H1 (cell line): ENCODE data around the gene TNFSF15. TPM values are rescaled to one million over a fixed set of nuclear protein-coding genes. Genes with fewer than 3 reads are reported as not detected.

Experiments used
- ASH2L ChIP-seq: fragments of 200-600, 300-600 bp; sonication (generic); IDR thresholded peaks from one replicate; pipeline ENCODE4 v1.7.1; 2017; ENCODE audit warnings: low read length
- CBX5 ChIP-seq: fragments of 300-800, 300-1000 bp; sonication (generic); IDR thresholded peaks from 2 replicates; pipeline ENCODE4 v1.7.1; 2016; ENCODE audit warnings: antibody characterized with exemption, low read length, low read depth
- CEBPB ChIP-seq: IDR thresholded peaks from 2 replicates; pipeline ENCODE4 v1.6.1; 2012; ENCODE audit warnings: low read depth, low read length
- HDAC6 ChIP-seq: IDR thresholded peaks from one replicate; pipeline ENCODE4 v1.7.1; 2012; ENCODE audit warnings: low read depth, mild to moderate bottlenecking, inconsistent platforms, low read length, moderate library complexity
- SIRT6 ChIP-seq: IDR thresholded peaks from one replicate; pipeline ENCODE4 v1.7.1; 2012; ENCODE audit warnings: low read length, inconsistent platforms
- SRF ChIP-seq: IDR thresholded peaks from 2 replicates; pipeline ENCODE4 v1.6.1; 2011; ENCODE audit warnings: mild to moderate bottlenecking, low read depth, low read length, moderate library complexity
- TBP ChIP-seq: IDR thresholded peaks from 2 replicates; pipeline ENCODE4 v1.6.1; 2011; ENCODE audit warnings: low read depth, low read length, improper control_type of control experiment
- TEAD4 ChIP-seq: IDR thresholded peaks from 2 replicates; pipeline ENCODE4 v1.6.1; 2012; ENCODE audit warnings: low read depth, low read length, inconsistent platforms, mixed read lengths
- polyA plus RNA-seq, 7 experiments: library from polyadenylated mRNA; depleted of rRNA in 3 of 7; stranded (reverse) in 5 of 7; unstranded in 2 of 7; fragments of >200 nt in 5 of 7; fragments of 200-250 nt in 2 of 7; gene quantifications; 1 replicate in 5 of 7; 2 replicates in 1 of 7; 4 replicates in 1 of 7; pipeline versions ENCODE4 v1.2.1 to v1.2.3, GENCODE V29; 2011 to 2013; ENCODE audit warnings: missing spikeins in 2 of 7, mixed read lengths in 2 of 7
- total RNA-seq: library from RNA; stranded (reverse); fragmentation: NEBNext Ultra II Directional; extraction: Animal tissue kit (Norgen Biotek cat#: 25700); gene quantifications from 2 replicates; pipeline ENCODE4 v1.2.1, GENCODE V29; 2021

Gene TNFSF15
- total and polyA plus RNA-seq, 2 of the 8 experiments (the other 6 are each of a cell fraction or from before 2014, with no cell fraction given), result 0.09 to 0.17 TPM

DNA sequence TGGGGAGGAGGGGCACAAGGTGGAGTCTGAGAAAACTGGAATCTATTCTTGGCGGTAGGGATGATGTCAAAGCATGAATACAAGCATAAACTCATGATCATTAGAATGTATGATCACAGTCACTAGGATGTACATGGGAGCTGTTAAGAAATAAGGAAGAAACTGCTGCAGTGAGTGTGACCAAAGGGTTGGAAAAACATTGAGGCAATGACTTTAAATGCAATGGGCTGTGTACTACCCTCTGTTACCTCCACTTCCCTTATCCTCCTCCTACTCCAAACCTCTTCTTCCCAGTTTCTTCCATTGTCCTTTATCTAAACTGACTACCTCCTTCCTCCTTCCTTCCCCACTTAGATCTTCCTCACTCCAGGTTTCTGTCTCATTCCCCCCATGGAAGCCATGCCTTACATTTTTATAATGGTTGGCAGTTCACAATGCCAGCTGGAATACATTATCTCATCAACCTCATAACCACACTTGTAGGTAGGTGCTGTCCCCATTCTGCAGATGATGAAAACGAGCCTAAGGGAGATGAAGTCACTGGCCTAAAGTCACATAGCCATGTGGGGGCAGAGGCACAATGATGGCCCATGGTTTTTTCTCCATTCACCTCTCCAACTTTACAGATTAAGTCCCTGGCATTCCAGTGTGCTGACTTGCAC lies 21.9 kb upstream of the TNFSF15 start (continued):
- no peak for TF ChIP-seq HDAC6
- no peak for TF ChIP-seq CBX5
- TF ChIP-seq SRF, result no peak
- no peak for TF ChIP-seq TBP
- TF ChIP-seq CEBPB, result no peak
- TF ChIP-seq SIRT6, result no peak
- no peak for TF ChIP-seq TEAD4
- no peak for TF ChIP-seq ASH2L
- TF ChIP-seq, all 59 proteins: peak for 0
